ENCODE measurements around the gene DDX27. TPM values are rescaled to one million over a fixed set of nuclear protein-coding genes. Genes with fewer than 3 reads are reported as not detected.

DDX27 gene
- total and polyA plus RNA-seq, 2 of the 13 experiments (the other 11 are each of a cell fraction or from before 2014, with no cell fraction given): 42.6 to 72.8 TPM

GRCh38 chr20:49245921-49246740 lies 26.9 kb downstream of the DDX27 start (continued):
- TF ChIP-seq, protein P1, sequence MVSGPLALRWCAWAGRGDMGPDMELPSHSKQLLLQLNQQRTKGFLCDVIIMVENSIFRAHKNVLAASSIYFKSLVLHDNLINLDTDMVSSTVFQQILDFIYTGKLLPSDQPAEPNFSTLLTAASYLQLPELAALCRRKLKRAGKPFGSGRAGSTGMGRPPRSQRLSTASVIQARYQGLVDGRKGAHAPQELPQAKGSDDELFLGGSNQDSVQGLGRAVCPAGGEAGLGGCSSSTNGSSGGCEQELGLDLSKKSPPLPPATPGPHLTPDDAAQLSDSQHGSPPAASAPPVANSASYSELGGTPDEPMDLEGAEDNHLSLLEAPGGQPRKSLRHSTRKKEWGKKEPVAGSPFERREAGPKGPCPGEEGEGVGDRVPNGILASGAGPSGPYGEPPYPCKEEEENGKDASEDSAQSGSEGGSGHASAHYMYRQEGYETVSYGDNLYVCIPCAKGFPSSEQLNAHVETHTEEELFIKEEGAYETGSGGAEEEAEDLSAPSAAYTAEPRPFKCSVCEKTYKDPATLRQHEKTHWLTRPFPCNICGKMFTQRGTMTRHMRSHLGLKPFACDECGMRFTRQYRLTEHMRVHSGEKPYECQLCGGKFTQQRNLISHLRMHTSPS (CRISPR knock-in tag; IDR thresholded peaks at IDR 0.05; ENCODE audit: low read depth): no peak
- TF ChIP-seq KDM2A (CRISPR knock-in tag; IDR thresholded peaks at IDR 0.05; ENCODE audit: borderline replicate concordance, low read depth): peak; percentile 46; the same call in 1 of the 2 replicates
- TF ChIP-seq HOXA5 (CRISPR knock-in tag; IDR thresholded peaks at IDR 0.05): no peak
- TF ChIP-seq, protein P2, sequence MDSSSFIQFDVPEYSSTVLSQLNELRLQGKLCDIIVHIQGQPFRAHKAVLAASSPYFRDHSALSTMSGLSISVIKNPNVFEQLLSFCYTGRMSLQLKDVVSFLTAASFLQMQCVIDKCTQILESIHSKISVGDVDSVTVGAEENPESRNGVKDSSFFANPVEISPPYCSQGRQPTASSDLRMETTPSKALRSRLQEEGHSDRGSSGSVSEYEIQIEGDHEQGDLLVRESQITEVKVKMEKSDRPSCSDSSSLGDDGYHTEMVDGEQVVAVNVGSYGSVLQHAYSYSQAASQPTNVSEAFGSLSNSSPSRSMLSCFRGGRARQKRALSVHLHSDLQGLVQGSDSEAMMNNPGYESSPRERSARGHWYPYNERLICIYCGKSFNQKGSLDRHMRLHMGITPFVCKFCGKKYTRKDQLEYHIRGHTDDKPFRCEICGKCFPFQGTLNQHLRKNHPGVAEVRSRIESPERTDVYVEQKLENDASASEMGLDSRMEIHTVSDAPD (CRISPR knock-in tag; IDR thresholded peaks at IDR 0.05): 0 out of 2 replicates have a peak, but pooled peaks have one; percentile 29
- 0 out of 4 replicates have a peak, but pooled peaks of 1 of the 2 experiments have one; percentile 51 for TF ChIP-seq KLF16 (CRISPR knock-in tag; IDR thresholded peaks at IDR 0.05)
- no peak for TF ChIP-seq FOXA1 (IDR thresholded peaks at IDR 0.05)
- peak; percentile 44; the same call in 1 of the 2 replicates for TF ChIP-seq FOXA1 (CRISPR knock-in tag; IDR thresholded peaks at IDR 0.05)
- no peak for TF ChIP-seq ARHGAP35 (CRISPR knock-in tag; IDR thresholded peaks at IDR 0.05; ENCODE audit: borderline replicate concordance)
- TF ChIP-seq YEATS4 (CRISPR knock-in tag; IDR thresholded peaks at IDR 0.05; ENCODE audit: borderline replicate concordance): no peak
- no peak for TF ChIP-seq ADNP (CRISPR knock-in tag; IDR thresholded peaks at IDR 0.05)
- no peak for TF ChIP-seq ZGPAT (CRISPR knock-in tag; IDR thresholded peaks at IDR 0.05)
- no peak for TF ChIP-seq TCF7 (IDR thresholded peaks at IDR 0.05; ENCODE audit: low read depth)
- TF ChIP-seq SOX6 (IDR thresholded peaks at IDR 0.05): no peak
- no peak for TF ChIP-seq SOX6 (CRISPR knock-in tag; IDR thresholded peaks at IDR 0.05)
- TF ChIP-seq KDM5A (IDR thresholded peaks at IDR 0.05; ENCODE audit: borderline replicate concordance, low read length): no peak
- 0 out of 2 replicates have a peak, but pooled peaks have one; percentile 33 for TF ChIP-seq SNAPC2 (CRISPR knock-in tag; IDR thresholded peaks at IDR 0.05)
- 0 out of 2 replicates have a peak, but pooled peaks have one; percentile 17 for TF ChIP-seq ETV6 (CRISPR knock-in tag; conservative IDR thresholded peaks at IDR 0.05)
- TF ChIP-seq PCBP1 (IDR thresholded peaks at IDR 0.05; ENCODE audit: borderline replicate concordance, low read depth, low read length): no peak
- peak; percentile 79 for TF ChIP-seq CTCF (CRISPR knock-in tag; IDR thresholded peaks at IDR 0.05)
- no peak for TF ChIP-seq NCOA1 (CRISPR knock-in tag; IDR thresholded peaks at IDR 0.05)
- TF ChIP-seq ZFP90 (CRISPR knock-in tag; IDR thresholded peaks at IDR 0.05; ENCODE audit: borderline replicate concordance): no peak
- no peak for TF ChIP-seq CHD4 (IDR thresholded peaks at IDR 0.05; ENCODE audit: borderline replicate concordance, low read length)
- TF ChIP-seq HNRNPK (IDR thresholded peaks at IDR 0.05; ENCODE audit: low read depth, low read length, poor library complexity, severe bottlenecking): no peak
- TF ChIP-seq KLF11 (CRISPR knock-in tag; IDR thresholded peaks at IDR 0.05): 0 out of 2 replicates have a peak, but pooled peaks have one; percentile 49
